RWPE2 (cell line): ENCODE results near the gene CDK14.

ENCODE experiments used
- ATAC-seq: fragments of 200-7000 bp; cut with Tn5 transposase; 3 replicates; pipeline ENCODE4 v1.9.1; 2021; ENCODE audit warnings: low read depth
- DNase-seq: peaks from one replicate; pipeline ENCODE4 v3.0.0-alpha.2; 2020; ENCODE audit warnings: low spot score
- H3K27ac ChIP-seq: fragments of 450-650 bp; 2 replicates; pipeline ENCODE4 v1.5.1; 2017; ENCODE audit warnings: mild to moderate bottlenecking; ENCODE audit not compliant: poor library complexity, severe bottlenecking
- H3K27me3 ChIP-seq: fragments of 250-450 bp; sonication (Bioruptor Pico); 2 replicates; pipeline ENCODE4 v1.5.1; 2021; ENCODE audit warnings: mild to moderate bottlenecking, moderate library complexity; ENCODE audit not compliant: insufficient read depth, poor library complexity, severe bottlenecking
- H3K36me3 ChIP-seq: fragments of 250-450 bp; sonication (Bioruptor Pico); 2 replicates; pipeline ENCODE4 v1.5.1; 2020; ENCODE audit warnings: low read depth, mild to moderate bottlenecking, moderate library complexity
- H3K4me1 ChIP-seq: fragments of 250-450 bp; sonication (Bioruptor Pico); 2 replicates; pipeline ENCODE4 v1.5.1; 2021; ENCODE audit warnings: mild to moderate bottlenecking, moderate library complexity; ENCODE audit not compliant: insufficient read depth, poor library complexity, severe bottlenecking
- H3K4me3 ChIP-seq: fragments of 250-450 bp; sonication (Bioruptor Pico); 2 replicates; pipeline ENCODE4 v1.5.1; 2021; ENCODE audit warnings: mild to moderate bottlenecking, moderate library complexity; ENCODE audit not compliant: severe bottlenecking
- H3K9me3 ChIP-seq: fragments of 250-450 bp; sonication (Bioruptor Pico); 2 replicates; pipeline ENCODE4 v1.5.1; 2021; ENCODE audit warnings: mild to moderate bottlenecking, moderate library complexity; ENCODE audit not compliant: severe bottlenecking
- TF ChIP-seq, protein P1 (sequence below): fragments of 450-650 bp; IDR thresholded peaks from one replicate; pipeline ENCODE4 v1.5.1; 2017; ENCODE audit warnings: mild to moderate bottlenecking, moderate library complexity; ENCODE audit not compliant: poor library complexity, severe bottlenecking

CDK14 gene

DNA sequence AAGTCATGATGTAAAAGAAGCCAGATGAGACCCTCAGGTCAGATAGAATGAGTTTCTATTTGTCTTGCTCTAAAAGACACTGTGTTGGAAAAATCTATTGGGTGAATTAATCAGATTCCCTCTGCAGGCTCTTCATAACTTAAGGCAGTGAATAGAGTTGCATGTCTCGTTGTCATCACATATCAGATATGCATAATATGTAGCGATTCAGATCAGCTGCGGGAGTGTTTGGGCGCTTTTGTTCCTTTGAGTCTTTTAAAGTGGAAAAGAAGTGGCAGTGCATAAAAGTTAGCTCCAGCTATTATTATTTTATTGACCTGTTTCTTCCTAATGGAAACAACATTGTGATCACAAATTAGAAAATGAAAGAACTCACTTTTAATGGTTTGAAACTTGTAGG is 84.4 kb downstream of the CDK14 start:
- DNase-seq = no peak
- H3K4me3 ChIP-seq = no peak overlapping the region
- peaks cover 10% of the 10 kb centered on the region for H3K4me1 ChIP-seq
- H3K36me3 ChIP-seq = no peaks in the 10 kb centered on the region
- H3K27me3 ChIP-seq = no peaks in the 10 kb centered on the region
- TF ChIP-seq, protein P1, sequence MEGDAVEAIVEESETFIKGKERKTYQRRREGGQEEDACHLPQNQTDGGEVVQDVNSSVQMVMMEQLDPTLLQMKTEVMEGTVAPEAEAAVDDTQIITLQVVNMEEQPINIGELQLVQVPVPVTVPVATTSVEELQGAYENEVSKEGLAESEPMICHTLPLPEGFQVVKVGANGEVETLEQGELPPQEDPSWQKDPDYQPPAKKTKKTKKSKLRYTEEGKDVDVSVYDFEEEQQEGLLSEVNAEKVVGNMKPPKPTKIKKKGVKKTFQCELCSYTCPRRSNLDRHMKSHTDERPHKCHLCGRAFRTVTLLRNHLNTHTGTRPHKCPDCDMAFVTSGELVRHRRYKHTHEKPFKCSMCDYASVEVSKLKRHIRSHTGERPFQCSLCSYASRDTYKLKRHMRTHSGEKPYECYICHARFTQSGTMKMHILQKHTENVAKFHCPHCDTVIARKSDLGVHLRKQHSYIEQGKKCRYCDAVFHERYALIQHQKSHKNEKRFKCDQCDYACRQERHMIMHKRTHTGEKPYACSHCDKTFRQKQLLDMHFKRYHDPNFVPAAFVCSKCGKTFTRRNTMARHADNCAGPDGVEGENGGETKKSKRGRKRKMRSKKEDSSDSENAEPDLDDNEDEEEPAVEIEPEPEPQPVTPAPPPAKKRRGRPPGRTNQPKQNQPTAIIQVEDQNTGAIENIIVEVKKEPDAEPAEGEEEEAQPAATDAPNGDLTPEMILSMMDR = no peak
- no peaks in the 10 kb centered on the region for H3K9me3 ChIP-seq
- no peak overlapping the region for H3K27ac ChIP-seq
- ATAC-seq = no peak

DNA sequence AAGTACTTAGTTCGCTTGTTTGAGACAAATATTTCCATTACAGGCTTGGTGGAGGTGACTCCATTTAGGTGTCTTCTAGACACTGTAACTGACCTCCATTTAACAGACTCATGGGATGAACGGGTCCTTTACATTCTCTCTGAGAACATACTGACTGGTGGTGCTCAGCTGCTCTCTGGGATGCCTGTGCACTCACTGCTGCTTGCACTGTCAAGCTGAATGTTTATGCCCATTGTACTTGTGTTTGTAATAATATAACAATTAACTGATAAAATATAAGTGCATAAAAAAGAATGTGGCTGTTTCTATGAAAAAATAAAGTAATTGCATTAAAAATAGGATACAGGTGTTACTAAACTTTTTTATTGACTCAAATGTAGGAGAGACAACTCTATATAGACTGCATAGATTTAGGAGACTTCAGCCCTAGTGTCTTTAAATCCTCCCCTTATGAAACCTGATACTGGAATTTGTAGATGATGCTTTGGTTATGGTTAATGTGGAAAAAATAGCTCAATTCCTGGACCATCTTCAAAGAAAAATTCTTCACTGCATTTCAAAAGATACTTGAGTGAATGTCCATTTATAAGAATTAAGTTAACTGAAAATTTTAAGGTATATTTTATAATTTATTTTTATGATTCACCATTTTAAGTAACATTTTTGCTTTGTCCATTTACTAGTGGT is 85.4 kb downstream of the CDK14 start:
- Histone ChIP-seq H3K4me1 (peaks cover 14% of the 10 kb centered on the region), H3K4me3 (no peak overlapping the region), H3K27me3 (no peaks in the 10 kb centered on the region), H3K27ac (no peak overlapping the region), H3K9me3 (no peaks in the 10 kb centered on the region), H3K36me3 (no peaks in the 10 kb centered on the region)
- DNase-seq (no peak), ATAC-seq (no peak)
- TF ChIP-seq, protein P1 = no peak

DNA sequence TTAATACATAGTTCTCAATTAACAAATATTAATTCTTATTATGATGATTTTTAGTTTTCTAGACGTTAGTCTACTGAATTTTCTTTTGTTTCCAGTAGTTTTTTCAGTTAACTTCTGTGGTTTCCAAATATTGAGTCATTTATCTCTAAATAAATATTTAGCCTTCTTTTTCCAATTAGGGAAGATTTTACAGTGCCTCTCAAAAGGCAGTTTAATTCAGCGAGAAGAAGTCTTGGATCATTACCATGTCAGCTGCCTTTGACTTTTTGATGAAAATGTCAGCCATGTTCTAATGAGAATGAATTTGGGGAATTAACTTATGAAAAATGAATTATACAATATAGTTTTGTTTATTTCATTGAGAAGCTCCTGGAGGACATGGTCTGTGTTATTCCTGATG is 90.0 kb downstream of the CDK14 start:
- Histone ChIP-seq H3K4me1 (peaks cover 3% of the 10 kb centered on the region), H3K4me3 (no peak overlapping the region), H3K27me3 (no peaks in the 10 kb centered on the region), H3K36me3 (no peaks in the 10 kb centered on the region), H3K9me3 (no peaks in the 10 kb centered on the region), H3K27ac (no peak overlapping the region)
- no peak for DNase-seq
- ATAC-seq = no peak
- TF ChIP-seq, protein P1 = no peak

DNA sequence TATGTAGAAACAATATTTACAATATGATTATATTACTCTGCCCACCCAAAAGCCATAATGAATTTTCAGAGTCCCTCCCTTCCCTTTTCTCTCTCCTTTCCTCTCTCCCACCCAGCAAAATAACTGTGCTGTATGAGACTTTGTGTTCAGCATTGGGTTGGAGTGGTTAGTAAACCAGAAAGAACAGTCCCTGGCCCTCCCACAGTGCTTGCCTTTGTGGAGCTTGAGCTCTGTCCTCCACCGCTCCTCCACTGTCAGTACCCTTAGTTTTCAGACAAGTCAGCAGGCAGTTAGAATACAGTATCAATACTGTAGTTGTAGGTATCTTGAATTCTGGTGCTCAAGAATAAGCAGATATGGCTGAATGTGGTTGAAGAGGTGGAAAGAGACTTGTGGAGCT is 92.7 kb downstream of the CDK14 start:
- Histone ChIP-seq H3K4me3 (no peak overlapping the region), H3K27ac (no peak overlapping the region), H3K9me3 (no peaks in the 10 kb centered on the region), H3K27me3 (no peaks in the 10 kb centered on the region), H3K36me3 (no peaks in the 10 kb centered on the region), H3K4me1 (peaks cover 3% of the 10 kb centered on the region)
- ATAC-seq = no peak
- TF ChIP-seq, protein P1 = no peak
- no peak for DNase-seq

DNA sequence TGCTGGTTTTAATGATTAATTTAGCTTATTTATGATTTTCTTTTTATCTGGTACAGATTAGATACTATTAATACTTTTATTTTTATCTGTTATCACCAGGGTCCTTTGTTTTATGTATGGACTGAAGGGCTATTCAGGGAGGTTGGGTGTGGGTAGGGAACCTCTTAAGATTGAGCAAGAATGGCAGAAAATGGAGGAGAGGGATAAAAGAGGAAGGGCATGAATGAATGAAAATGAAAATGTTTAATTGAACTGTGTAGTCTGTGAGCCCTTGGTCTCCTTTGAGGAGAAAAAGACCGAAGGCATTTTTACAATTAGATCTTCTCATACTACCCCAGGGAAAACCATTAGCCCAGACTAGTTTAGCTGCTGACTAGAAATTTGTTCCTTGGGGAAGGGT is 93.1 kb downstream of the CDK14 start:
- ATAC-seq (no peak), DNase-seq (no peak)
- Histone ChIP-seq H3K36me3 (no peaks in the 10 kb centered on the region), H3K4me1 (peaks cover 3% of the 10 kb centered on the region), H3K4me3 (no peak overlapping the region), H3K9me3 (no peaks in the 10 kb centered on the region), H3K27ac (no peak overlapping the region), H3K27me3 (no peaks in the 10 kb centered on the region)
- TF ChIP-seq, protein P1 = no peak
